GM23338 (cell line): ENCODE measurements around the gene MPP2.

ENCODE experiments used
- CREB1 ChIP-seq: fragments of 250-450 bp; sonication (Bioruptor Pico); IDR thresholded peaks from 2 replicates; pipeline ENCODE4 v1.5.0; 2020; ENCODE audit warnings: low read depth, mild to moderate bottlenecking, moderate library complexity
- EZH2 ChIP-seq: fragments of 200-600 bp; sonication (generic); IDR thresholded peaks from one replicate; pipeline ENCODE4 v1.8.0; 2017; ENCODE audit warnings: antibody characterized with exemption, mild to moderate bottlenecking, low read depth; ENCODE audit not compliant: unreplicated experiment
- EZH2phosphoT487 ChIP-seq: fragments of 200-600 bp; sonication (generic); IDR thresholded peaks from one replicate; pipeline ENCODE4 v1.8.1; 2018; ENCODE audit warnings: antibody characterized with exemption; ENCODE audit not compliant: unreplicated experiment
- JUNB ChIP-seq: IDR thresholded peaks from one replicate; pipeline ENCODE4 v1.6.1; 2016; ENCODE audit warnings: antibody characterized with exemption; ENCODE audit not compliant: unreplicated experiment
- NANOG ChIP-seq: IDR thresholded peaks from 2 replicates; pipeline ENCODE4 v1.6.1; 2016; ENCODE audit warnings: antibody characterized with exemption, borderline replicate concordance
- POLR2AphosphoS5 ChIP-seq: IDR thresholded peaks from 2 replicates; pipeline ENCODE4 v1.6.1; 2016; ENCODE audit warnings: antibody characterized with exemption, low read depth
- ZNF114 ChIP-seq: fragments of 250-450 bp; sonication (Bioruptor Pico); IDR thresholded peaks from 2 replicates; pipeline ENCODE4 v1.5.0; 2020; ENCODE audit warnings: mild to moderate bottlenecking, moderate library complexity
- ZNF331 ChIP-seq: fragments of 250-450 bp; sonication (Bioruptor Pico); IDR thresholded peaks from 2 replicates; pipeline ENCODE4 v1.5.0; 2020; ENCODE audit warnings: low read depth, mild to moderate bottlenecking, moderate library complexity
- TF ChIP-seq, protein P1 (sequence below): IDR thresholded peaks from one replicate; pipeline ENCODE4 v1.6.1; 2018; ENCODE audit warnings: antibody characterized with exemption; ENCODE audit not compliant: unreplicated experiment
- TF ChIP-seq, protein P2 (sequence below), 2 experiments: fragments of 200-600 bp in 1 of 2; sonication (generic) in 1 of 2; conservative IDR thresholded peaks; 2 replicates each; pipeline versions ENCODE4 v1.5.1 to v1.6.1; 2016 to 2017; ENCODE audit warnings: antibody characterized with exemption in 2 of 2, low read depth in 2 of 2, mild to moderate bottlenecking in 2 of 2, moderate library complexity in 1 of 2
- TF ChIP-seq, protein P3 (sequence below): IDR thresholded peaks from 2 replicates; pipeline ENCODE4 v1.6.1; 2016; ENCODE audit warnings: antibody characterized with exemption

DNA sequence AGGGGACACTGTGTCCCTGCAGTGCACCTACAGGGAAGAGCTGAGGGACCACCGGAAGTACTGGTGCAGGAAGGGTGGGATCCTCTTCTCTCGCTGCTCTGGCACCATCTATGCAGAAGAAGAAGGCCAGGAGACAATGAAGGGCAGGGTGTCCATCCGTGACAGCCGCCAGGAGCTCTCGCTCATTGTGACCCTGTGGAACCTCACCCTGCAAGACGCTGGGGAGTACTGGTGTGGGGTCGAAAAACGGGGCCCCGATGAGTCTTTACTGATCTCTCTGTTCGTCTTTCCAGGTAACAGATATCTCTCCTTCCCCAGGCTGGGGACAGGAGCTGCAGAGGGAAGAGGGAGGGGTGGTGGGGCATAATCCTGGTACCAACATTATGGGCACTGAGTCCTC is 58.7 kb downstream of the MPP2 start:
- TF ChIP-seq, protein P1, sequence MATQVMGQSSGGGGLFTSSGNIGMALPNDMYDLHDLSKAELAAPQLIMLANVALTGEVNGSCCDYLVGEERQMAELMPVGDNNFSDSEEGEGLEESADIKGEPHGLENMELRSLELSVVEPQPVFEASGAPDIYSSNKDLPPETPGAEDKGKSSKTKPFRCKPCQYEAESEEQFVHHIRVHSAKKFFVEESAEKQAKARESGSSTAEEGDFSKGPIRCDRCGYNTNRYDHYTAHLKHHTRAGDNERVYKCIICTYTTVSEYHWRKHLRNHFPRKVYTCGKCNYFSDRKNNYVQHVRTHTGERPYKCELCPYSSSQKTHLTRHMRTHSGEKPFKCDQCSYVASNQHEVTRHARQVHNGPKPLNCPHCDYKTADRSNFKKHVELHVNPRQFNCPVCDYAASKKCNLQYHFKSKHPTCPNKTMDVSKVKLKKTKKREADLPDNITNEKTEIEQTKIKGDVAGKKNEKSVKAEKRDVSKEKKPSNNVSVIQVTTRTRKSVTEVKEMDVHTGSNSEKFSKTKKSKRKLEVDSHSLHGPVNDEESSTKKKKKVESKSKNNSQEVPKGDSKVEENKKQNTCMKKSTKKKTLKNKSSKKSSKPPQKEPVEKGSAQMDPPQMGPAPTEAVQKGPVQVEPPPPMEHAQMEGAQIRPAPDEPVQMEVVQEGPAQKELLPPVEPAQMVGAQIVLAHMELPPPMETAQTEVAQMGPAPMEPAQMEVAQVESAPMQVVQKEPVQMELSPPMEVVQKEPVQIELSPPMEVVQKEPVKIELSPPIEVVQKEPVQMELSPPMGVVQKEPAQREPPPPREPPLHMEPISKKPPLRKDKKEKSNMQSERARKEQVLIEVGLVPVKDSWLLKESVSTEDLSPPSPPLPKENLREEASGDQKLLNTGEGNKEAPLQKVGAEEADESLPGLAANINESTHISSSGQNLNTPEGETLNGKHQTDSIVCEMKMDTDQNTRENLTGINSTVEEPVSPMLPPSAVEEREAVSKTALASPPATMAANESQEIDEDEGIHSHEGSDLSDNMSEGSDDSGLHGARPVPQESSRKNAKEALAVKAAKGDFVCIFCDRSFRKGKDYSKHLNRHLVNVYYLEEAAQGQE, result no peak
- TF ChIP-seq EZH2 (no peak), ZNF331 (CRISPR knock-in tag) (no peak), POLR2AphosphoS5 (no peak), EZH2phosphoT487 (no peak), JUNB (no peak), ZNF114 (CRISPR knock-in tag) (no peak), NANOG (no peak), CREB1 (CRISPR knock-in tag) (no peak)
- TF ChIP-seq, protein P2, sequence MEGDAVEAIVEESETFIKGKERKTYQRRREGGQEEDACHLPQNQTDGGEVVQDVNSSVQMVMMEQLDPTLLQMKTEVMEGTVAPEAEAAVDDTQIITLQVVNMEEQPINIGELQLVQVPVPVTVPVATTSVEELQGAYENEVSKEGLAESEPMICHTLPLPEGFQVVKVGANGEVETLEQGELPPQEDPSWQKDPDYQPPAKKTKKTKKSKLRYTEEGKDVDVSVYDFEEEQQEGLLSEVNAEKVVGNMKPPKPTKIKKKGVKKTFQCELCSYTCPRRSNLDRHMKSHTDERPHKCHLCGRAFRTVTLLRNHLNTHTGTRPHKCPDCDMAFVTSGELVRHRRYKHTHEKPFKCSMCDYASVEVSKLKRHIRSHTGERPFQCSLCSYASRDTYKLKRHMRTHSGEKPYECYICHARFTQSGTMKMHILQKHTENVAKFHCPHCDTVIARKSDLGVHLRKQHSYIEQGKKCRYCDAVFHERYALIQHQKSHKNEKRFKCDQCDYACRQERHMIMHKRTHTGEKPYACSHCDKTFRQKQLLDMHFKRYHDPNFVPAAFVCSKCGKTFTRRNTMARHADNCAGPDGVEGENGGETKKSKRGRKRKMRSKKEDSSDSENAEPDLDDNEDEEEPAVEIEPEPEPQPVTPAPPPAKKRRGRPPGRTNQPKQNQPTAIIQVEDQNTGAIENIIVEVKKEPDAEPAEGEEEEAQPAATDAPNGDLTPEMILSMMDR (conservative IDR thresholded peaks at IDR 0.05; ENCODE audit: low read depth in 2 of 2), result no peak
- TF ChIP-seq, protein P3, sequence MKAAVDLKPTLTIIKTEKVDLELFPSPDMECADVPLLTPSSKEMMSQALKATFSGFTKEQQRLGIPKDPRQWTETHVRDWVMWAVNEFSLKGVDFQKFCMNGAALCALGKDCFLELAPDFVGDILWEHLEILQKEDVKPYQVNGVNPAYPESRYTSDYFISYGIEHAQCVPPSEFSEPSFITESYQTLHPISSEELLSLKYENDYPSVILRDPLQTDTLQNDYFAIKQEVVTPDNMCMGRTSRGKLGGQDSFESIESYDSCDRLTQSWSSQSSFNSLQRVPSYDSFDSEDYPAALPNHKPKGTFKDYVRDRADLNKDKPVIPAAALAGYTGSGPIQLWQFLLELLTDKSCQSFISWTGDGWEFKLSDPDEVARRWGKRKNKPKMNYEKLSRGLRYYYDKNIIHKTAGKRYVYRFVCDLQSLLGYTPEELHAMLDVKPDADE, result no peak
